ENCODE data around the gene SLAMF8.

Gene SLAMF8

GRCh38 chr1:159869607-159870006, 42.9 kb downstream of the SLAMF8 start:
- no peak overlapping the region for H2AK5ac ChIP-seq (ENCODE audit: low read length)
- H4K12ac ChIP-seq (ENCODE audit: low read depth, low read length): no peak overlapping the region
- no peaks in the 10 kb centered on the region for H3K9me3 ChIP-seq (ENCODE audit: insufficient read depth, low read depth, low read length)
- no peaks in the 10 kb centered on the region for H3K79me1 ChIP-seq (ENCODE audit: low read length)
- no peak overlapping the region for H2BK5ac ChIP-seq (ENCODE audit: low read depth, low read length, poor library complexity)
- H3K27me3 ChIP-seq (ENCODE audit: insufficient read depth, low read length): no peaks in the 10 kb centered on the region
- DNase-seq: no peak
- H4K8ac ChIP-seq (ENCODE audit: low read depth, low read length): no peak overlapping the region
- no peak overlapping the region for H3K23ac ChIP-seq (ENCODE audit: low read length)
- no peak overlapping the region for H3K27ac ChIP-seq (ENCODE audit: low read depth, low read length)
- no peak overlapping the region for H3K4me2 ChIP-seq (ENCODE audit: low read length)
- no peak overlapping the region for H3K18ac ChIP-seq (ENCODE audit: low read length)
- no peak overlapping the region for H3K14ac ChIP-seq (ENCODE audit: low read length)
- H3K4me3 ChIP-seq (ENCODE audit: low read depth, low read length): no peak overlapping the region
- H3K4ac ChIP-seq (ENCODE audit: low read depth, low read length): no peak overlapping the region
- H4K91ac ChIP-seq (ENCODE audit: low read depth, low read length): no peak overlapping the region
- no peak overlapping the region for H2BK12ac ChIP-seq (ENCODE audit: low read length)
- H3K36me3 ChIP-seq (ENCODE audit: control insufficient read depth in 1 of 2, insufficient read depth in 2 of 2, low read length in 2 of 2): no peaks in the 10 kb centered on the region
- no CpG with 5 or more reads among the region's 1 CpG for WGBS (ENCODE audit: extremely low coverage, insufficient coverage, insufficient read length)
- no peak overlapping the region for H3K9ac ChIP-seq (ENCODE audit: low read length)
- peaks cover 7 to 14% of the 10 kb centered on the region in 2 experiments for H3K4me1 ChIP-seq (ENCODE audit: control insufficient read depth in 1 of 2, insufficient read depth in 2 of 2, low read length in 2 of 2)
- no peak overlapping the region for H2AFZ ChIP-seq (ENCODE audit: insufficient read depth, low read length, poor library complexity)
- H2BK120ac ChIP-seq (ENCODE audit: insufficient read depth, low read length, poor library complexity): no peak overlapping the region
- H3K79me2 ChIP-seq (ENCODE audit: control insufficient read depth, insufficient read depth, low read length, poor library complexity): no peaks in the 10 kb centered on the region

- Histone ChIP-seq H2AFZ (ENCODE audit: insufficient read depth, low read length, poor library complexity) (no peak overlapping the region), H4K91ac (ENCODE audit: low read depth, low read length) (no peak overlapping the region), H3K4me3 (ENCODE audit: low read depth, low read length) (no peak overlapping the region), H2BK120ac (ENCODE audit: insufficient read depth, low read length, poor library complexity) (no peak overlapping the region), H2AK5ac (ENCODE audit: low read length) (no peak overlapping the region), H4K12ac (ENCODE audit: low read depth, low read length) (no peak overlapping the region), H3K9me3 (ENCODE audit: insufficient read depth, low read depth, low read length) (no peaks in the 10 kb centered on the region), H3K18ac (ENCODE audit: low read length) (no peak overlapping the region), H3K27ac (ENCODE audit: low read depth, low read length) (no peak overlapping the region), H3K14ac (ENCODE audit: low read length) (no peak overlapping the region), H2BK12ac (ENCODE audit: low read length) (no peak overlapping the region), H3K79me1 (ENCODE audit: low read length) (no peaks in the 10 kb centered on the region), H4K8ac (ENCODE audit: low read depth, low read length) (no peak overlapping the region), H3K4ac (ENCODE audit: low read depth, low read length) (no peak overlapping the region), H3K23ac (ENCODE audit: low read length) (no peak overlapping the region), H3K36me3 (ENCODE audit: control insufficient read depth in 1 of 2, insufficient read depth in 2 of 2, low read length in 2 of 2) (no peaks in the 10 kb centered on the region), H3K4me2 (ENCODE audit: low read length) (no peak overlapping the region), H3K27me3 (ENCODE audit: insufficient read depth, low read length) (no peaks in the 10 kb centered on the region), H2BK5ac (ENCODE audit: low read depth, low read length, poor library complexity) (no peak overlapping the region), H3K79me2 (ENCODE audit: control insufficient read depth, insufficient read depth, low read length, poor library complexity) (no peaks in the 10 kb centered on the region), H3K4me1 (ENCODE audit: control insufficient read depth in 1 of 2, insufficient read depth in 2 of 2, low read length in 2 of 2) (peaks cover 7 to 14% of the 10 kb centered on the region in 2 experiments), H3K9ac (ENCODE audit: low read length) (no peak overlapping the region)
- no CpG with 5 or more reads among the region's 5 CpGs for WGBS (ENCODE audit: extremely low coverage, insufficient coverage, insufficient read length)
- no peak for DNase-seq
These were observed 44.0 kb downstream of the SLAMF8 start for GRCh38 chr1:159870704-159871103.

- no peak overlapping the region for H2AFZ ChIP-seq (ENCODE audit: insufficient read depth, low read length, poor library complexity)
- H3K36me3 ChIP-seq (ENCODE audit: control insufficient read depth in 1 of 2, insufficient read depth in 2 of 2, low read length in 2 of 2): no peaks in the 10 kb centered on the region
- no peaks in the 10 kb centered on the region for H3K79me2 ChIP-seq (ENCODE audit: control insufficient read depth, insufficient read depth, low read length, poor library complexity)
- no peak overlapping the region for H2BK5ac ChIP-seq (ENCODE audit: low read depth, low read length, poor library complexity)
- WGBS (ENCODE audit: extremely low coverage, insufficient coverage, insufficient read length): no CpG with 5 or more reads among the region's 15 CpGs
- H4K8ac ChIP-seq (ENCODE audit: low read depth, low read length): no peak overlapping the region
- no peak overlapping the region for H3K4me3 ChIP-seq (ENCODE audit: low read depth, low read length)
- H2BK12ac ChIP-seq (ENCODE audit: low read length): no peak overlapping the region
- DNase-seq: peak; percentile 95
- no peak overlapping the region for H3K14ac ChIP-seq (ENCODE audit: low read length)
- no peak overlapping the region for H3K23ac ChIP-seq (ENCODE audit: low read length)
- no peaks in the 10 kb centered on the region for H3K27me3 ChIP-seq (ENCODE audit: insufficient read depth, low read length)
- no peak overlapping the region for H4K91ac ChIP-seq (ENCODE audit: low read depth, low read length)
- no peak overlapping the region for H3K18ac ChIP-seq (ENCODE audit: low read length)
- no peaks in the 10 kb centered on the region for H3K9me3 ChIP-seq (ENCODE audit: insufficient read depth, low read depth, low read length)
- H2AK5ac ChIP-seq (ENCODE audit: low read length): no peak overlapping the region
- H4K12ac ChIP-seq (ENCODE audit: low read depth, low read length): no peak overlapping the region
- no peak overlapping the region for H2BK120ac ChIP-seq (ENCODE audit: insufficient read depth, low read length, poor library complexity)
- H3K79me1 ChIP-seq (ENCODE audit: low read length): no peaks in the 10 kb centered on the region
- no peak overlapping the region for H3K4ac ChIP-seq (ENCODE audit: low read depth, low read length)
- H3K4me1 ChIP-seq (ENCODE audit: control insufficient read depth in 1 of 2, insufficient read depth in 2 of 2, low read length in 2 of 2): peaks cover 7 to 14% of the 10 kb centered on the region in 2 experiments
- no peak overlapping the region for H3K4me2 ChIP-seq (ENCODE audit: low read length)
- no peak overlapping the region for H3K9ac ChIP-seq (ENCODE audit: low read length)
- H3K27ac ChIP-seq (ENCODE audit: low read depth, low read length): no peak overlapping the region
These were observed 46.2 kb downstream of the SLAMF8 start for GRCh38 chr1:159872891-159873290.

DNA sequence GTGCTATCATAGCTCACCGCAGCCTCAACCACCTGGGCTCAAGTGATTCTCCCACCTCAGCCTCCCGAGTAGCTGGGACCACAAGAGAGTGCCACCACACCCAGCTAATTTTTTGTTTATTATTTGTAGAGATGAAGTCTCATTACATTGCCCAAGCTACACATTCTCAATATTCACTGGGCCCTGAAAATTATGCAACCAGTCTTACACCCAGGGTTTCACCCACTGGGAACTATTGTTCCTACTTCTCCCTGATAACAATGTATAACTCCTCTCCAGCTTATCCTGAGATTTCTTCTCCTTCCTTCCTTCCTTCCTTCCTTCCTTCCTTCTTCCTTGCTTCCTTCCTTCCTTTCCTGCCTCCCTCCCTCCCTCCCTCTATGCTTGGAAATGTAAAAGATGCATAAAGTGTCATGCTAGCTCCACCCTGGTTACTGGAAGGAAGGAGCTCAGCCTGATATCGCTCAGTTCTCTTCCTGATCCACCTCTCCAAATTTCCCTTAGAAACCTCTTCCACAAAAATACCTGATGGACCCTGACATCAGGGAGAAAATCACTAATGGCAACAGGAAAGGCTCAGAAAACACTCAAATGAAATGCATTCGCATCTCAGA, 47.0 kb downstream of the SLAMF8 start:
- no peak overlapping the region for H2BK120ac ChIP-seq (ENCODE audit: insufficient read depth, low read length, poor library complexity)
- H2BK5ac ChIP-seq (ENCODE audit: low read depth, low read length, poor library complexity): no peak overlapping the region

More for the DNA sequence above, 47.0 kb downstream of the SLAMF8 start:
- WGBS (ENCODE audit: extremely low coverage, insufficient coverage, insufficient read length): no CpG with 5 or more reads among the region's 4 CpGs
- peaks cover 7 to 14% of the 10 kb centered on the region in 2 experiments for H3K4me1 ChIP-seq (ENCODE audit: control insufficient read depth in 1 of 2, insufficient read depth in 2 of 2, low read length in 2 of 2)
- H2AK5ac ChIP-seq (ENCODE audit: low read length): no peak overlapping the region
- no peak for DNase-seq
- no peak overlapping the region for H4K91ac ChIP-seq (ENCODE audit: low read depth, low read length)
- H3K79me2 ChIP-seq (ENCODE audit: control insufficient read depth, insufficient read depth, low read length, poor library complexity): no peaks in the 10 kb centered on the region
- H3K4ac ChIP-seq (ENCODE audit: low read depth, low read length): no peak overlapping the region
- H3K9ac ChIP-seq (ENCODE audit: low read length): no peak overlapping the region
- no peak overlapping the region for H3K4me2 ChIP-seq (ENCODE audit: low read length)
- H3K36me3 ChIP-seq (ENCODE audit: control insufficient read depth in 1 of 2, insufficient read depth in 2 of 2, low read length in 2 of 2): no peaks in the 10 kb centered on the region
- H3K27me3 ChIP-seq (ENCODE audit: insufficient read depth, low read length): no peaks in the 10 kb centered on the region
- H3K79me1 ChIP-seq (ENCODE audit: low read length): no peaks in the 10 kb centered on the region
- H2AFZ ChIP-seq (ENCODE audit: insufficient read depth, low read length, poor library complexity): no peak overlapping the region
- no peaks in the 10 kb centered on the region for H3K9me3 ChIP-seq (ENCODE audit: insufficient read depth, low read depth, low read length)
- no peak overlapping the region for H3K18ac ChIP-seq (ENCODE audit: low read length)
- H3K27ac ChIP-seq (ENCODE audit: low read depth, low read length): no peak overlapping the region
- H2BK12ac ChIP-seq (ENCODE audit: low read length): no peak overlapping the region
- no peak overlapping the region for H3K23ac ChIP-seq (ENCODE audit: low read length)
- no peak overlapping the region for H4K12ac ChIP-seq (ENCODE audit: low read depth, low read length)
- H3K4me3 ChIP-seq (ENCODE audit: low read depth, low read length): no peak overlapping the region
- no peak overlapping the region for H4K8ac ChIP-seq (ENCODE audit: low read depth, low read length)
- no peak overlapping the region for H3K14ac ChIP-seq (ENCODE audit: low read length)
